ENCODE data around the gene TEAD1. TPM values are rescaled to one million over a fixed set of nuclear protein-coding genes. Genes with fewer than 3 reads are reported as not detected.

The TEAD1 gene
- polyA plus RNA-seq, 1 donor (not counting 4 experiments of a cell fraction or from before 2014, with no cell fraction given): 32.7 TPM

- no peak for DNase-seq (ENCODE audit: low read depth, low spot score)
- Histone ChIP-seq H3K9ac (ENCODE audit: control insufficient read depth, extremely low read depth, insufficient read depth, low read length) (no peak overlapping the region), H3K4me3 (ENCODE audit: control insufficient read depth in 2 of 3, extremely low read depth in 1 of 3, insufficient read depth in 2 of 3, low read depth in 1 of 3, low read length in 3 of 3) (no peak overlapping the region), H3K27ac (ENCODE audit: control insufficient read depth, insufficient read depth, low read length) (no peak overlapping the region), H4K20me1 (ENCODE audit: control insufficient read depth, extremely low read depth, insufficient read depth, low read length) (no peaks in the 10 kb centered on the region), H3K4me1 (ENCODE audit: control insufficient read depth, extremely low read depth, insufficient read depth, low read length) (no peaks in the 10 kb centered on the region), H2AFZ (ENCODE audit: control insufficient read depth, low read length) (no peak overlapping the region), H3K9me3 (ENCODE audit: control insufficient read depth, low read depth, low read length) (no peaks in the 10 kb centered on the region), H3K4me2 (ENCODE audit: control insufficient read depth, extremely low read depth, insufficient read depth, low read depth, low read length) (no peak overlapping the region), H3K27me3 (ENCODE audit: control insufficient read depth, extremely low read depth, insufficient read depth, low read length) (peaks cover 13% of the 10 kb centered on the region), H3K36me3 (ENCODE audit: control insufficient read depth in 2 of 2, extremely low read depth in 1 of 2, insufficient read depth in 2 of 2, low read length in 2 of 2) (no peaks in the 10 kb centered on the region), H3K9me1 (ENCODE audit: control insufficient read depth, extremely low read depth, insufficient read depth, low read length) (no peaks in the 10 kb centered on the region), H3K79me2 (ENCODE audit: control insufficient read depth, insufficient read depth, low read length) (no peaks in the 10 kb centered on the region)
- TF ChIP-seq EZH2 (IDR thresholded peaks at IDR 0.05; ENCODE audit: low read length): no peak
- no peak for TF ChIP-seq CTCF (optimal IDR thresholded peaks at IDR 0.05 in 1 of 3, IDR thresholded peaks at IDR 0.05 in 1 of 3, conservative IDR thresholded peaks at IDR 0.05 in 1 of 3; ENCODE audit: extremely low read depth in 1 of 3, insufficient read depth in 2 of 3, low read length in 3 of 3)
- FAIRE-seq: no peak
- dilution Hi-C loops (cut with MboI; ENCODE audit: extremely low pct_ligation_motif_present, low sequenced_read_pairs): no loop called here
Observed at GRCh38 chr11:12666915-12667314, 7.3 kb upstream of the TEAD1 start.

GRCh38 chr11:12667646-12668045 lies 6.6 kb upstream of the TEAD1 start:
- TF ChIP-seq CTCF (optimal IDR thresholded peaks at IDR 0.05 in 1 of 3, IDR thresholded peaks at IDR 0.05 in 1 of 3, conservative IDR thresholded peaks at IDR 0.05 in 1 of 3; ENCODE audit: extremely low read depth in 1 of 3, insufficient read depth in 2 of 3, low read length in 3 of 3) (no peak), EZH2 (IDR thresholded peaks at IDR 0.05; ENCODE audit: low read length) (no peak)
- dilution Hi-C loops (cut with MboI; ENCODE audit: extremely low pct_ligation_motif_present, low sequenced_read_pairs): no loop called here
- Histone ChIP-seq H3K27ac (ENCODE audit: control insufficient read depth, insufficient read depth, low read length) (no peak overlapping the region), H3K9ac (ENCODE audit: control insufficient read depth, extremely low read depth, insufficient read depth, low read length) (no peak overlapping the region), H3K79me2 (ENCODE audit: control insufficient read depth, insufficient read depth, low read length) (no peaks in the 10 kb centered on the region), H3K4me1 (ENCODE audit: control insufficient read depth, extremely low read depth, insufficient read depth, low read length) (no peaks in the 10 kb centered on the region), H3K4me2 (ENCODE audit: control insufficient read depth, extremely low read depth, insufficient read depth, low read depth, low read length) (no peak overlapping the region), H3K9me1 (ENCODE audit: control insufficient read depth, extremely low read depth, insufficient read depth, low read length) (no peaks in the 10 kb centered on the region), H3K9me3 (ENCODE audit: control insufficient read depth, low read depth, low read length) (no peaks in the 10 kb centered on the region), H2AFZ (ENCODE audit: control insufficient read depth, low read length) (no peak overlapping the region), H3K4me3 (ENCODE audit: control insufficient read depth in 2 of 3, extremely low read depth in 1 of 3, insufficient read depth in 2 of 3, low read depth in 1 of 3, low read length in 3 of 3) (no peak overlapping the region), H3K36me3 (ENCODE audit: control insufficient read depth in 2 of 2, extremely low read depth in 1 of 2, insufficient read depth in 2 of 2, low read length in 2 of 2) (no peaks in the 10 kb centered on the region), H4K20me1 (ENCODE audit: control insufficient read depth, extremely low read depth, insufficient read depth, low read length) (no peaks in the 10 kb centered on the region), H3K27me3 (ENCODE audit: control insufficient read depth, extremely low read depth, insufficient read depth, low read length) (peaks cover 13% of the 10 kb centered on the region)
- DNase-seq (ENCODE audit: low read depth, low spot score) (no peak), FAIRE-seq (no peak)
